Endothelial cell of umbilical vein (primary cell): ENCODE data around the gene ALDH3B2. TPM values are rescaled to one million over a fixed set of nuclear protein-coding genes. Genes with fewer than 3 reads are reported as not detected.

Source experiments
- BruUV-seq: library from RNA; stranded (reverse); fragments of 400-500 nt; replicated peaks from 2 replicates; lab custom pipeline; 2021; lab: Mats Ljungman, UMichigan
- CTCF ChIA-PET: fragments of 300-600, 350-600 bp; sonication (Branson Sonifier 250); formaldehyde crosslinking; loops from one replicate; lab custom pipeline; 2021; ENCODE audit warnings: antibody characterized with exemption, inconsistent platforms; lab: Charles Lee
- POLR2A ChIA-PET: fragments of 300-600, 350-600 bp; sonication (Branson Sonifier 250); formaldehyde crosslinking; loops from one replicate; lab custom pipeline; 2021; ENCODE audit warnings: antibody characterized with exemption, inconsistent platforms; lab: Charles Lee
- DNase-seq: peaks from one replicate; pipeline ENCODE4 v3.0.0-alpha.2; 2011; ENCODE audit warnings: low read depth, low spot score
- FAIRE-seq: peaks from 2 replicates; lab custom pipeline; 2011; peaks lifted over from hg19 to GRCh38; lab: Jason Lieb, UNC
- H2AFZ ChIP-seq: 2 replicates; pipeline ENCODE4 v1.6.0; 2012; ENCODE audit warnings: low read depth, low read length, control low read depth, inconsistent platforms
- H3K27ac ChIP-seq: 2 replicates; pipeline ENCODE4 v1.5.1; 2011; ENCODE audit warnings: low read depth, mild to moderate bottlenecking, control low read depth, low read length, moderate library complexity; ENCODE audit not compliant: insufficient read depth
- H3K27me3 ChIP-seq, 2 experiments: 2 replicates each; pipeline versions ENCODE4 v1.6.0 to v1.6.1; 2011; ENCODE audit warnings: low read length in 2 of 2, mixed read lengths in 1 of 2; ENCODE audit not compliant: control insufficient read depth in 2 of 2, insufficient read depth in 2 of 2
- H3K36me3 ChIP-seq, 2 experiments: 2 replicates in 1 of 2; 3 replicates in 1 of 2; pipeline ENCODE4 v1.5.1; 2011; ENCODE audit warnings: low read length in 2 of 2, mild to moderate bottlenecking in 1 of 2, moderate library complexity in 1 of 2; ENCODE audit not compliant: control insufficient read depth in 2 of 2, insufficient read depth in 2 of 2; ENCODE audit errors: extremely low read depth in 1 of 2
- H3K4me1 ChIP-seq: 3 replicates; pipeline ENCODE4 v1.5.1; 2011; ENCODE audit warnings: mild to moderate bottlenecking, low read length; ENCODE audit not compliant: control insufficient read depth, insufficient read depth; ENCODE audit errors: extremely low read depth
- H3K4me2 ChIP-seq: 2 replicates; pipeline ENCODE4 v1.6.1; 2011; ENCODE audit warnings: low read length, control low read depth, mixed read lengths; ENCODE audit not compliant: insufficient read depth
- H3K4me3 ChIP-seq, 3 experiments: fragments of 200-600 bp in 1 of 3; sonication (generic), shearing (Covaris generic) in 1 of 3; replicated peaks in 1 of 3; 2 replicates each; pipeline ENCODE4 v1.5.1; 2011 to 2016; ENCODE audit warnings: control low read depth in 3 of 3, low read length in 3 of 3, mild to moderate bottlenecking in 2 of 3, inconsistent platforms in 1 of 3, low read depth in 1 of 3, moderate library complexity in 1 of 3; ENCODE audit not compliant: insufficient read depth in 1 of 3
- H3K79me2 ChIP-seq: 2 replicates; pipeline ENCODE4 v1.6.0; 2012; ENCODE audit warnings: low read length, inconsistent platforms; ENCODE audit not compliant: control insufficient read depth, insufficient read depth
- H3K9ac ChIP-seq: replicated peaks from 2 replicates; pipeline ENCODE3; 2011; ENCODE audit warnings: low read length, control low read depth; ENCODE audit not compliant: insufficient read depth; ENCODE audit errors: extremely low read depth
- H3K9me1 ChIP-seq: replicated peaks from 3 replicates; pipeline ENCODE4 v1.6.0; 2011; ENCODE audit warnings: mild to moderate bottlenecking, low read length; ENCODE audit not compliant: control insufficient read depth, insufficient read depth; ENCODE audit errors: extremely low read depth
- H3K9me3 ChIP-seq: replicated peaks from 2 replicates; pipeline ENCODE4 v1.5.1; 2012; ENCODE audit warnings: low read length, inconsistent platforms; ENCODE audit not compliant: control insufficient read depth, insufficient read depth
- H4K20me1 ChIP-seq: replicated peaks from 2 replicates; pipeline ENCODE3; 2011; ENCODE audit warnings: mild to moderate bottlenecking, low read length; ENCODE audit not compliant: control insufficient read depth, insufficient read depth; ENCODE audit errors: extremely low read depth
- CTCF ChIP-seq, 2 donors: IDR thresholded peaks; 1 replicate in 1 of 2; 2 replicates in 1 of 2; pipeline ENCODE4 v1.5.1; 2011; ENCODE audit warnings: low read length in 2 of 2, mild to moderate bottlenecking in 2 of 2, moderate library complexity in 2 of 2, control low read depth in 1 of 2, inconsistent platforms in 1 of 2, low read depth in 1 of 2; ENCODE audit not compliant: insufficient read depth in 1 of 2; ENCODE audit errors: extremely low read depth in 1 of 2
- EZH2 ChIP-seq: IDR thresholded peaks from 2 replicates; pipeline ENCODE4 v1.6.1; 2012; ENCODE audit warnings: borderline replicate concordance, low read depth, mild to moderate bottlenecking, moderate library complexity, low read length, inconsistent platforms; ENCODE audit not compliant: severe bottlenecking
- FOS ChIP-seq: IDR thresholded peaks from 2 replicates; pipeline ENCODE4 v1.6.1; 2011; ENCODE audit warnings: mild to moderate bottlenecking, low read length, moderate library complexity, borderline replicate concordance; ENCODE audit not compliant: insufficient read depth
- GATA2 ChIP-seq: IDR thresholded peaks from 2 replicates; pipeline ENCODE4 v1.7.0; 2011; ENCODE audit warnings: low read depth, mild to moderate bottlenecking, moderate library complexity, mixed read lengths, low read length; ENCODE audit not compliant: insufficient read length, insufficient read depth
- JUN ChIP-seq: IDR thresholded peaks from 2 replicates; pipeline ENCODE4 v1.6.1; 2011; ENCODE audit warnings: borderline replicate concordance, low read depth; ENCODE audit not compliant: insufficient read length, insufficient read depth
- MYC ChIP-seq: IDR thresholded peaks from one replicate; pipeline ENCODE4 v1.6.1; 2011; ENCODE audit warnings: mild to moderate bottlenecking, low read depth, low read length
- POLR2A ChIP-seq: IDR thresholded peaks from 2 replicates; pipeline ENCODE4 v1.6.1; 2012; ENCODE audit warnings: low read depth, mild to moderate bottlenecking, control low read depth, low read length
- POLR2AphosphoS5 ChIP-seq: IDR thresholded peaks from 2 replicates; pipeline ENCODE4 v1.6.1; 2012; ENCODE audit warnings: low read depth, mild to moderate bottlenecking, control low read depth, low read length, moderate library complexity; ENCODE audit not compliant: insufficient read depth
- dilution Hi-C: fragments of 300-500 bp; cut with MboI; formaldehyde crosslinking; loops from one replicate; pipeline ENCODE4 v1.15.0; 2019; ENCODE audit warnings: low sequenced_read_pairs; ENCODE audit not compliant: extremely low pct_ligation_motif_present
- intact Hi-C: fragments of 100-400 bp; cut with micrococcal nuclease; formaldehyde crosslinking; loops from one replicate; pipeline ENCODE4 v1.10.0; 2022
- polyA plus RNA-seq, 4 experiments: library from polyadenylated mRNA; depleted of rRNA in 3 of 4; stranded (reverse) in 3 of 4; unstranded in 1 of 4; fragments of >200 nt; gene quantifications; 2 replicates each; pipeline versions ENCODE4 v1.2.1 to v1.2.3, GENCODE V29; 2011 to 2012; ENCODE audit warnings: missing spikeins in 1 of 4
- total RNA-seq: library from RNA; stranded (reverse); gene quantifications from 2 replicates; pipeline ENCODE4 v1.2.3, GENCODE V29; 2021
- TF ChIP-seq, protein P1 (sequence below): IDR thresholded peaks from 2 replicates; pipeline ENCODE4 v1.6.1; 2011; ENCODE audit not compliant: insufficient read depth, insufficient read length

ALDH3B2 gene
- total and polyA plus RNA-seq, 2 donors (not counting 3 experiments of a cell fraction or from before 2014, with no cell fraction given), result not detected

- no peak overlapping the region for H3K9ac ChIP-seq
- TF ChIP-seq POLR2A, result no peak
- peak in 1 of 2 donors; percentile 2 for TF ChIP-seq CTCF (IDR thresholded peaks at IDR 0.05; ENCODE audit: extremely low read depth in 1 of 2, insufficient read depth in 1 of 2, low read depth in 1 of 2, low read length in 2 of 2)
- DNase-seq (no peak), FAIRE-seq (no peak)
- H3K9me3 ChIP-seq, result no peaks in the 10 kb centered on the region
- no peak overlapping the region for H2AFZ ChIP-seq
- intact Hi-C loops (no loop called here), dilution Hi-C loops (no loop called here)
- no peaks in the 10 kb centered on the region for H3K27me3 ChIP-seq
- H3K27ac ChIP-seq, result no peak overlapping the region
- no peaks in the 10 kb centered on the region for H3K4me1 ChIP-seq
- no peaks in the 10 kb centered on the region for H3K79me2 ChIP-seq
- CTCF ChIA-PET, result interaction anchor here (0.8 kb wide), 1 partner anchor 19 kb away, joined by 3 read pairs; no protein-coding TSS in a partner anchor
- no TSS peak for BruUV-seq
- no peaks in the 10 kb centered on the region for H3K9me1 ChIP-seq
- H3K4me3 ChIP-seq, result no peak overlapping the region
- no peaks in the 10 kb centered on the region for H3K36me3 ChIP-seq
- POLR2A ChIA-PET, result no interaction called here
- H3K4me2 ChIP-seq, result no peak overlapping the region
- H4K20me1 ChIP-seq, result no peaks in the 10 kb centered on the region
These were observed 8.7 kb downstream of the ALDH3B2 start for GRCh38 chr11:67665541-67666302.

DNA sequence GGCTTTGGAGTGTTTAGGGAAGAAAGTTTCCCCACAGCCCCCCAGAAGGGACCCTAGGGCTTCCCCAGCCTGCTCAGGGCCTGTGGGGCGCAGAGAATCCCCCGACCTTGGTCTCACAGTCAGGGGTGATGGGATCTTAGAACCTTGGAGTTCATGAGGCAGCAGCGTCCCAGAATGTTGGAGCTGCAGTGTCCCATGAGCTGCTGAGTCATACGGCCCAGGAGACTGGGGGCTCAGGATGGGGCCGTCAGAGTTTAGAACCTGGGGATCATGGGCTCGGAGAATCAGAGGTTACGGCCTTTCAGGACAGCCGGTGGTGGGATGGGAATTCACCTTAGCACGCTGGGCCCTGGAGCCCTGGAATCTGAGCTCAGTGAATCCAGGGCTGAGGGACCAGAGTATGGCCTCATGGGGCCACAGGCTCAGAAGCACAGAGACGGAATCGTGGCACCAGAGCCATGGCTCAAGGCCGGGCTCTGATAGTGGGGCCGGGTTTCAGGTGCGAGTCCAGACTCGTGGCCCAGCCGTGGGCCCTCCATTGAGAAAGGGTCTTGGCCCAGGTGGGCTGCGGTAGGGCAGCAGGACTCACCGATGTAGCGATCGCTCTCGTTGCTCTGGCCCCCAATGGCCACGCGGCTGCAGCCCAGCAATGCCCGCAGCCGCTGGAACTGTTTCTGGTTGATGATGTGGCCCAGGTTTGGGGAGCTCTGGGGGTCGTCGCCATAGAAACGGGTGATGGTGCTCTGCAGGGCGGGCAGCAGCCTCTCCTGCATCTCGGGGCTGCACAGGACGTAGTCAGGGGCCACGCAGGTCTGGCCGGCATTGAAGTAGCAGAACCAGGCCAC, 9.5 kb downstream of the ALDH3B2 start:
- TF ChIP-seq CTCF (IDR thresholded peaks at IDR 0.05; ENCODE audit: extremely low read depth in 1 of 2, insufficient read depth in 1 of 2, low read depth in 1 of 2, low read length in 2 of 2) (no peak), POLR2A (no peak), FOS (no peak), MYC (no peak), POLR2AphosphoS5 (no peak), JUN (no peak), GATA2 (no peak), EZH2 (no peak)
- TF ChIP-seq, protein P1, sequence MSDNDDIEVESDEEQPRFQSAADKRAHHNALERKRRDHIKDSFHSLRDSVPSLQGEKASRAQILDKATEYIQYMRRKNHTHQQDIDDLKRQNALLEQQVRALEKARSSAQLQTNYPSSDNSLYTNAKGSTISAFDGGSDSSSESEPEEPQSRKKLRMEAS, result no peak
- POLR2A ChIA-PET, result no interaction called here
- DNase-seq (no peak), FAIRE-seq (no peak)
- Histone ChIP-seq H4K20me1 (no peaks in the 10 kb centered on the region), H3K4me1 (no peaks in the 10 kb centered on the region), H3K4me2 (no peak overlapping the region), H3K9me3 (no peaks in the 10 kb centered on the region), H3K79me2 (no peaks in the 10 kb centered on the region), H2AFZ (no peak overlapping the region), H3K36me3 (no peaks in the 10 kb centered on the region), H3K9me1 (no peaks in the 10 kb centered on the region), H3K27ac (no peak overlapping the region), H3K27me3 (no peaks in the 10 kb centered on the region), H3K9ac (no peak overlapping the region), H3K4me3 (no peak overlapping the region)
- intact Hi-C loops (no loop called here), dilution Hi-C loops (no loop called here)
- no TSS peak for BruUV-seq
- CTCF ChIA-PET, result no interaction called here
